Measurements from ENCODE around the gene FBXO34. TPM values are rescaled to one million over a fixed set of nuclear protein-coding genes. Genes with fewer than 3 reads are reported as not detected.

Gene FBXO34
- total RNA-seq, 2 experiments from 2014 or later: 26.3 to 28.8 TPM

GRCh38 chr14:55336691-55337090, 65.5 kb downstream of the FBXO34 start:
- H3K4me3 ChIP-seq (ENCODE audit: low read depth, low read length, poor library complexity, severe bottlenecking): no peak overlapping the region
- intact Hi-C loops (cut with micrococcal nuclease; ENCODE audit: unreplicated experiment): no loop called here

GRCh38 chr14:55339770-55340169, 68.5 kb downstream of the FBXO34 start:
- intact Hi-C loops (cut with micrococcal nuclease; ENCODE audit: unreplicated experiment): no loop called here
- Histone ChIP-seq H3K27ac (ENCODE audit: low read depth, low read length, poor library complexity, severe bottlenecking) (no peak overlapping the region), H3K4me1 (ENCODE audit: insufficient read depth, low read length, poor library complexity, severe bottlenecking) (no peaks in the 10 kb centered on the region), H2AFZ (ENCODE audit: low read length) (no peak overlapping the region), H3K4me3 (ENCODE audit: low read depth, low read length, poor library complexity, severe bottlenecking) (no peak overlapping the region), H3K79me2 (ENCODE audit: insufficient read depth, low read depth, low read length) (peaks cover 14% of the 10 kb centered on the region; the same call in 1 of the 2 replicates), H3K36me3 (ENCODE audit: insufficient read depth, low read length) (no peaks in the 10 kb centered on the region), H3K9me2 (ENCODE audit: insufficient read depth, low read length) (no peaks in the 10 kb centered on the region), H3K9me3 (ENCODE audit: low read length) (no peaks in the 10 kb centered on the region), H3K4me2 (ENCODE audit: low read length) (no peak overlapping the region), H4K20me1 (ENCODE audit: insufficient read depth, low read length) (peaks cover 5% of the 10 kb centered on the region; the same call in 1 of the 2 replicates)
- ChIA-PET CTCF (ENCODE audit: unreplicated experiment) (no interaction called here), POLR2A (no interaction called here)
- no TSS peak for BruUV-seq (replicated peaks)
- no peak for TF ChIP-seq CTCF (conservative IDR thresholded peaks at IDR 0.05; ENCODE audit: low read length)
- no peak for TF ChIP-seq EZH2phosphoT487 (IDR thresholded peaks at IDR 0.05; ENCODE audit: borderline replicate concordance, low read depth, low read length)
- no peak for DNase-seq (ENCODE audit: low spot score)

More at GRCh38 chr14:55336691-55337090, 65.5 kb downstream of the FBXO34 start:
- Histone ChIP-seq H3K9me2 (ENCODE audit: insufficient read depth, low read length) (no peaks in the 10 kb centered on the region), H3K4me2 (ENCODE audit: low read length) (no peak overlapping the region), H3K79me2 (ENCODE audit: insufficient read depth, low read depth, low read length) (peaks cover 20% of the 10 kb centered on the region; the same call in 1 of the 2 replicates), H2AFZ (ENCODE audit: low read length) (no peak overlapping the region), H3K9me3 (ENCODE audit: low read length) (no peaks in the 10 kb centered on the region), H4K20me1 (ENCODE audit: insufficient read depth, low read length) (0 out of 2 replicates have a peak, but pooled peaks cover 8% of the 10 kb centered on the region), H3K27ac (ENCODE audit: low read depth, low read length, poor library complexity, severe bottlenecking) (no peak overlapping the region), H3K4me1 (ENCODE audit: insufficient read depth, low read length, poor library complexity, severe bottlenecking) (peaks cover 17% of the 10 kb centered on the region), H3K36me3 (ENCODE audit: insufficient read depth, low read length) (no peaks in the 10 kb centered on the region; the same call in 1 of the 2 replicates)
- no peak for DNase-seq (ENCODE audit: low spot score)
- ChIA-PET CTCF (ENCODE audit: unreplicated experiment) (no interaction called here), POLR2A (interaction anchor here (0.6 kb wide), 1 partner anchor 150 kb away, joined by 4 read pairs; no protein-coding TSS in a partner anchor)
- no peak for TF ChIP-seq CTCF (conservative IDR thresholded peaks at IDR 0.05; ENCODE audit: low read length)
- no peak for TF ChIP-seq EZH2phosphoT487 (IDR thresholded peaks at IDR 0.05; ENCODE audit: borderline replicate concordance, low read depth, low read length)
- no TSS peak for BruUV-seq (replicated peaks)

GRCh38 chr14:55340482-55340881, 69.3 kb downstream of the FBXO34 start:
- Histone ChIP-seq H4K20me1 (ENCODE audit: insufficient read depth, low read length) (peaks cover 5% of the 10 kb centered on the region; the same call in 1 of the 2 replicates), H3K4me3 (ENCODE audit: low read depth, low read length, poor library complexity, severe bottlenecking) (no peak overlapping the region), H3K4me2 (ENCODE audit: low read length) (no peak overlapping the region), H3K9me2 (ENCODE audit: insufficient read depth, low read length) (no peaks in the 10 kb centered on the region), H2AFZ (ENCODE audit: low read length) (no peak overlapping the region), H3K27ac (ENCODE audit: low read depth, low read length, poor library complexity, severe bottlenecking) (no peak overlapping the region), H3K36me3 (ENCODE audit: insufficient read depth, low read length) (no peaks in the 10 kb centered on the region), H3K79me2 (ENCODE audit: insufficient read depth, low read depth, low read length) (peaks cover 13% of the 10 kb centered on the region; the same call in 1 of the 2 replicates), H3K4me1 (ENCODE audit: insufficient read depth, low read length, poor library complexity, severe bottlenecking) (no peaks in the 10 kb centered on the region), H3K9me3 (ENCODE audit: low read length) (no peaks in the 10 kb centered on the region)
- CTCF ChIA-PET (ENCODE audit: unreplicated experiment): no interaction called here
- no peak for DNase-seq (ENCODE audit: low spot score)
- intact Hi-C loops (cut with micrococcal nuclease; ENCODE audit: unreplicated experiment): no loop called here
- TF ChIP-seq EZH2phosphoT487 (IDR thresholded peaks at IDR 0.05; ENCODE audit: borderline replicate concordance, low read depth, low read length) (no peak), CTCF (conservative IDR thresholded peaks at IDR 0.05; ENCODE audit: low read length) (no peak)
- BruUV-seq (replicated peaks): no TSS peak
- POLR2A ChIA-PET: no interaction called here
